ENCODE data around the gene JARID2. TPM values are rescaled to one million over a fixed set of nuclear protein-coding genes. Genes with fewer than 3 reads are reported as not detected.

Gene JARID2
- total RNA-seq, 6 experiments from 2014 or later, result 2.5 to 3.9 (median 3.0) TPM

- Histone ChIP-seq H3K4me1 (peaks cover 0 to 2% (median 0%) of the 10 kb centered on the region in 4 donors), H3K4me3 (no peak overlapping the region), H3K9me3 (no peaks in the 10 kb centered on the region), H3K36me3 (peaks cover 0 to 18% (median 0%) of the 10 kb centered on the region in 4 donors), H3K27ac (no peak overlapping the region), H3K27me3 (no peaks in the 10 kb centered on the region)
- DNase-seq (no peak), ATAC-seq (no peak)
- TF ChIP-seq CTCF (IDR thresholded peaks at IDR 0.05) (no peak), POLR2A (IDR thresholded peaks at IDR 0.05) (no peak)
- intact Hi-C loops (cut with DNase I), result no loop called here
- 95% methylated on average over 8 of the region's 12 CpGs for WGBS (ENCODE audit: insufficient coverage, low coverage, low lambda C conversion rate, missing lambda C conversion rate)
Measured at GRCh38 chr6:15499125-15499524, 253.3 kb downstream of the JARID2 start.

GRCh38 chr6:15499591-15499990 lies 253.7 kb downstream of the JARID2 start:
- Histone ChIP-seq H3K4me3 (no peak overlapping the region), H3K27me3 (no peaks in the 10 kb centered on the region), H3K4me1 (peaks cover 0 to 7% (median 0%) of the 10 kb centered on the region in 4 donors), H3K9me3 (no peaks in the 10 kb centered on the region), H3K36me3 (peaks cover 0 to 18% (median 0%) of the 10 kb centered on the region in 4 donors), H3K27ac (no peak overlapping the region)
- 98% methylated on average over 6 of the region's 9 CpGs for WGBS (ENCODE audit: insufficient coverage, low coverage, low lambda C conversion rate, missing lambda C conversion rate)
- ATAC-seq, result no peak
- DNase-seq, result no peak
- TF ChIP-seq POLR2A (IDR thresholded peaks at IDR 0.05), result no peak
- TF ChIP-seq CTCF (IDR thresholded peaks at IDR 0.05), result no peak
- intact Hi-C loops (cut with DNase I), result no loop called here

GRCh38 chr6:15500078-15500740 lies 254.3 kb downstream of the JARID2 start:
- DNase-seq, result no peak
- intact Hi-C loops (cut with DNase I), result no loop called here
- Histone ChIP-seq H3K4me3 (no peak overlapping the region), H3K9me3 (no peaks in the 10 kb centered on the region), H3K4me1 (peaks cover 0 to 12% (median 2%) of the 10 kb centered on the region in 4 donors), H3K27ac (no peak overlapping the region), H3K36me3 (peaks cover 0 to 18% (median 0%) of the 10 kb centered on the region in 4 donors), H3K27me3 (no peaks in the 10 kb centered on the region)
- TF ChIP-seq POLR2A (IDR thresholded peaks at IDR 0.05) (no peak), CTCF (IDR thresholded peaks at IDR 0.05) (no peak)
- WGBS (ENCODE audit: insufficient coverage, low coverage, low lambda C conversion rate, missing lambda C conversion rate), result 95% methylated on average over 12 of the region's 16 CpGs
- ATAC-seq, result no peak

- Histone ChIP-seq H3K4me1 (peaks cover 0 to 21% (median 6%) of the 10 kb centered on the region in 4 donors), H3K4me3 (no peak overlapping the region), H3K27ac (no peak overlapping the region)
Measured at GRCh38 chr6:15500901-15501825, 255.3 kb downstream of the JARID2 start.

More at GRCh38 chr6:15500901-15501825, 255.3 kb downstream of the JARID2 start:
- intact Hi-C loops (cut with DNase I), result no loop called here
- Histone ChIP-seq H3K36me3 (peaks cover 0 to 18% (median 0%) of the 10 kb centered on the region in 4 donors), H3K27me3 (no peaks in the 10 kb centered on the region), H3K9me3 (no peaks in the 10 kb centered on the region)
- TF ChIP-seq CTCF (IDR thresholded peaks at IDR 0.05), result no peak
- no peak for TF ChIP-seq POLR2A (IDR thresholded peaks at IDR 0.05)
- DNase-seq (no peak), ATAC-seq (no peak)
- WGBS (ENCODE audit: insufficient coverage, low coverage, low lambda C conversion rate, missing lambda C conversion rate), result 96% methylated on average over 24 of the region's 38 CpGs
